ENCODE data around the gene TNIP1. TPM values are rescaled to one million over a fixed set of nuclear protein-coding genes. Genes with fewer than 3 reads are reported as not detected.

Gene TNIP1
- total and polyA plus RNA-seq, 5 donors from 2014 or later = 46.9 to 259 (median 61.4) TPM

DNA sequence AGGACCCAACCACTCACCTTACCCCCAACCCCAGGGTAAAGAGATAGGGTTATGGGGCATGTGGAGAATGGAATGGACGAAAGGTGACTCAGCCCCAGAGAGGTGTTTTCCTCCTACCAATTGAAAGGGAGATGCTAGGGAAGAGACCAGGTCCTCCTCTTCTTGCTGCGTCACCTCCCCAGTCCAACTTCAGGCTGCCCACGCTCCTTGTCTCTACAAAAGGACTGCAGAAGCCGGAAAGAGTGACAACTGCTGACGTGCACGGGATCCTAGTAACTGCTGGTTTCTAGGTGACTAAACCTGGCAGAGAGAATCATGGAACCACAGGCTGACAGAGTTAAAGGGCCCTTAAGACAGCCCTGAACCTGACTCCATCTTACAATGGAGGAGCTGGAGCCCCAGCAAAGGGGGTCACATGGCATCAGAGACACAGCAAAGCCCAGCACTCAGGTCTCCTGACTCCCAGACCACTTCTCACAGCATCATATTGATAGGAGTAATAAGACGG is 58.3 kb downstream of the TNIP1 start:
- H3K27me3 ChIP-seq (ENCODE audit: control insufficient read depth, insufficient read depth, low read length) = no peaks in the 10 kb centered on the region
- no peaks in the 10 kb centered on the region for H3K9me3 ChIP-seq (ENCODE audit: control insufficient read depth in 2 of 2, low read length in 2 of 2)
- Mint-ChIP-seq H3K9me3 (no peaks in the 10 kb centered on the region), H3K36me3 (peaks cover 5% of the 10 kb centered on the region), H3K27ac (no peak overlapping the region), H3K4me3 (no peak overlapping the region), H3K27me3 (peaks cover 17% of the 10 kb centered on the region), H3K4me1 (peaks cover 6 to 24% (median 15%) of the 10 kb centered on the region in 4 donors)
- peaks cover 11% of the 10 kb centered on the region for H3K36me3 ChIP-seq (ENCODE audit: control insufficient read depth, insufficient read depth, low read length)
- peaks cover 13% of the 10 kb centered on the region for H3K4me1 ChIP-seq (ENCODE audit: control insufficient read depth, insufficient read depth, low read length, poor library complexity, severe bottlenecking)
- H3K27ac ChIP-seq (ENCODE audit: insufficient read depth, low read length, poor library complexity, severe bottlenecking) = no peak overlapping the region
- H3K4me3 ChIP-seq (ENCODE audit: low read depth, low read length) = no peak overlapping the region
- ATAC-seq (ENCODE audit: low read depth in 2 of 2) (no peak), DNase-seq (no peak)

DNA sequence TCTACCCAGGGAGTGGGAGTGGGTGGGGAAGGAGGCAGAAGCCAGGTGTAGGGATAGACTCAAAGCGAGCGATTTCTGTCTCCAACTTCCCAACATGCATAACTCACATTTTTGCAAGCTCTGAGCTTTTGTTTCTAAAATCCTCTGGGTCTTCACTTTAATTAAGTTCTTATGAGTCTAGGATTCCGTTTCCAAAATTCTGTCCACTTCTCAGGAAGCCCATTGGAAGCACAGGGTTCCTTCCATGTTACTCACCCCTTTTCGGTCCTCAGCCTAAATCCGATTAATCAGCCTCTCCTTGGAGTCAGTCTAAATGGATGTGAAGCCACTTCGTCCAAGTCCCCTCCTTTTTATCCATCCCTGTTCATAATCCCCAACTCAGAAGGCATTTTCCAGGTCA is 59.1 kb downstream of the TNIP1 start:
- no peak overlapping the region for H3K27ac ChIP-seq (ENCODE audit: insufficient read depth, low read length, poor library complexity, severe bottlenecking)
- peak overlapping the region in 1 of 3 donors; percentile 12 for H3K27ac Mint-ChIP-seq
- no peaks in the 10 kb centered on the region for H3K27me3 ChIP-seq (ENCODE audit: control insufficient read depth, insufficient read depth, low read length)
- H3K4me1 ChIP-seq (ENCODE audit: control insufficient read depth, insufficient read depth, low read length, poor library complexity, severe bottlenecking) = peaks cover 13% of the 10 kb centered on the region
- peaks cover 3% of the 10 kb centered on the region for H3K36me3 ChIP-seq (ENCODE audit: control insufficient read depth, insufficient read depth, low read length)
- H3K27me3 Mint-ChIP-seq = peaks cover 17% of the 10 kb centered on the region
- H3K9me3 Mint-ChIP-seq = no peaks in the 10 kb centered on the region
- no peak overlapping the region for H3K4me3 Mint-ChIP-seq
- H3K9me3 ChIP-seq (ENCODE audit: control insufficient read depth in 2 of 2, low read length in 2 of 2) = no peaks in the 10 kb centered on the region
- H3K36me3 Mint-ChIP-seq = peaks cover 5% of the 10 kb centered on the region
- ATAC-seq (ENCODE audit: low read depth in 2 of 2) = no peak
- no peak overlapping the region for H3K4me3 ChIP-seq (ENCODE audit: low read depth, low read length)
- peaks cover 6 to 24% (median 15%) of the 10 kb centered on the region in 4 donors for H3K4me1 Mint-ChIP-seq
- DNase-seq = no peak

DNA sequence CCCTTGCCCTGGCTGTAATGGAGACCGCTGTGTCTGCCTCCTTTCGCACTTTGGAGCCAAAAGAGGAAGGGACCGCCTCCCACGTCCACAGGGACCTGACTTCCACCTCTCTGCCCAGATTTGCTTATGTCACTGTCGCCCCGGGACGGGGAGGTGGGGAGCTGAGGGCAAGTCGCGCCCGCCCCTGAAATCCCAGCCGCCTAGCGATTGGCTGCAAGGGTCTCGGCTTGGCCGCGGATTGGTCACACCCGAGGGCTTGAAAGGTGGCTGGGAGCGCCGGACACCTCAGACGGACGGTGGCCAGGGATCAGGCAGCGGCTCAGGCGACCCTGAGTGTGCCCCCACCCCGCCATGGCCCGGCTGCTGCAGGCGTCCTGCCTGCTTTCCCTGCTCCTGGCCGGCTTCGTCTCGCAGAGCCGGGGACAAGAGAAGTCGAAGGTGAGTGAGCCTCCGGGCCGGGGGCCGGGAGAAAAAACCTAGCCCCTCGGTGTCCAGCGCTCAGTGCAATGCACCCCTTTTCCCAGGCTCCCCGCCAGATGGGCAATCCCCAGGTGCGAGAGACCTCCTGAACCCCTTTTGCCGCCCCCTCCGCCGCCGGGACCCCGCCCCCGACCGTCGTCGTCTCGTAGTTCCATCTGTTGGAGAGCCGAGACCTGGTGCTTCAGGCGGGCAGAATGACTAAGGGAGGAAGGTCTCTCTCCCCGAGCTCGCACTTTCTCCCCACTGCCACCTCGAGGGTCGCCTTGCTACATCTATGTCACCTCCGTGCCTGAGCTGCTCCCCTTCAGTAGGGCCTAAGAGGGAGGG is 60.3 kb downstream of the TNIP1 start, which contains the start of gene GPX3:
Gene GPX3 (plus strand): TSS at position 288 of the 807 bp plus-strand sequence. CDS start 64 bp downstream, at position 352.
- Mint-ChIP-seq H3K4me3 (peak within 1 kb of the TSS; percentile 3 to 84 (median 60)), H3K27ac (peak within 1 kb of the TSS in 2 of 3 donors; percentile 22 to 69), H3K36me3 (peaks cover 5% of the 10 kb centered on the region), H3K9me3 (no peaks in the 10 kb centered on the region), H3K4me1 (peaks cover 6 to 24% (median 17%) of the 10 kb centered on the region in 4 donors), H3K27me3 (peaks cover 17% of the 10 kb centered on the region)
- Histone ChIP-seq H3K9me3 (ENCODE audit: control insufficient read depth in 2 of 2, low read length in 2 of 2) (no peaks in the 10 kb centered on the region), H3K4me1 (ENCODE audit: control insufficient read depth, insufficient read depth, low read length, poor library complexity, severe bottlenecking) (peaks cover 13% of the 10 kb centered on the region), H3K27me3 (ENCODE audit: control insufficient read depth, insufficient read depth, low read length) (no peaks in the 10 kb centered on the region), H3K27ac (ENCODE audit: insufficient read depth, low read length, poor library complexity, severe bottlenecking) (no peak within 1 kb of the TSS), H3K36me3 (ENCODE audit: control insufficient read depth, insufficient read depth, low read length) (no peaks in the 10 kb centered on the region), H3K4me3 (ENCODE audit: low read depth, low read length) (no peak within 1 kb of the TSS)
- ATAC-seq (ENCODE audit: low read depth in 2 of 2) (peak; percentile 29 to 30), DNase-seq (peak in 2 of 3 donors; percentile 8 to 35)

DNA sequence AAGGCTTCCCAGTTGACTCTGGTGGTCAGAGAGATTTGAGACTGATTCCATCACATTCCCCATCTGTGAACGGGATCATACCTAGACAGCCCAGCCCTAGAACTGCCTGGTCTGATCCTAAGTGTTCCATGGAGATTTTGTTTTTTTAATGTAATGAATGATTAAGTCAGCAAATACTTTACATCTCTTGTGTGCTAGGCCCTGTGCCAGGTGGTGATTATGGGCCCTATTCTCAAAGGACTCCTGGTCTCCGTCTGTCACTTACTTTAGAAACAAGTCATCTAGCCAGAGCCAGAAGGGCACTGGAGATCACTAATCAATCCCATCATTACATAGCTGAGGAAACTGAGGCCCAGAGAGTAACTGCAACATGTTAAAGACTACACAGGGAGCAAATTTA is 61.5 kb downstream of the TNIP1 start:
- H3K9me3 ChIP-seq (ENCODE audit: control insufficient read depth in 2 of 2, low read length in 2 of 2) = no peaks in the 10 kb centered on the region
- no peaks in the 10 kb centered on the region for H3K27me3 ChIP-seq (ENCODE audit: control insufficient read depth, insufficient read depth, low read length)
- peak overlapping the region in 1 of 3 donors; percentile 14 for H3K27ac Mint-ChIP-seq
- no peak overlapping the region for H3K27ac ChIP-seq (ENCODE audit: insufficient read depth, low read length, poor library complexity, severe bottlenecking)
- no peak overlapping the region for H3K4me3 ChIP-seq (ENCODE audit: low read depth, low read length)
- peaks cover 17% of the 10 kb centered on the region for H3K27me3 Mint-ChIP-seq
- no peak for DNase-seq
- no peaks in the 10 kb centered on the region for H3K36me3 ChIP-seq (ENCODE audit: control insufficient read depth, insufficient read depth, low read length)
- H3K4me3 Mint-ChIP-seq = no peak overlapping the region
- H3K4me1 ChIP-seq (ENCODE audit: control insufficient read depth, insufficient read depth, low read length, poor library complexity, severe bottlenecking) = peaks cover 13% of the 10 kb centered on the region
- no peaks in the 10 kb centered on the region for H3K9me3 Mint-ChIP-seq
- H3K4me1 Mint-ChIP-seq = peaks cover 0 to 21% (median 13%) of the 10 kb centered on the region in 4 donors
- no peaks in the 10 kb centered on the region for H3K36me3 Mint-ChIP-seq
- ATAC-seq (ENCODE audit: low read depth in 2 of 2) = no peak

DNA sequence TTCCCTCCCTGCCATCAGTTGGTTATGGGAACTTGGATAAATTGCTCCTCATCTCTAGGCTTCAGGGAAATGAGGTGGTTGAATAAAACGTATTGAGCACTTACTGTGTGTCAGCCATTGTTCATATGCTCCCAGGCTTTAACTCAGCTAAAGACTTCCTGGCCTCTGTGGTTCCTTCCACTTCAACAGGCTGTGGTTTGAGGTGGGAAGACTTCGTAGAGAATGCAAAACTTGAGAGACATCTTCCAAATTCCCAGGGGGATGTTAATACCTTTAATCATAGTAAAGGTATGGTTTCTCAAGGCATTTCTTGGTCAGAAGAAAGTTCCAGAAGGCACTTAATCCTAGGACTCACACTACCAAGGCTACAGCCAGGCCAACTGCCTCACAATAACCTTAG is 62.0 kb downstream of the TNIP1 start:
- no peak overlapping the region for H3K27ac ChIP-seq (ENCODE audit: insufficient read depth, low read length, poor library complexity, severe bottlenecking)
- no peaks in the 10 kb centered on the region for H3K9me3 ChIP-seq (ENCODE audit: control insufficient read depth in 2 of 2, low read length in 2 of 2)
- H3K9me3 Mint-ChIP-seq = no peaks in the 10 kb centered on the region
- no peak overlapping the region for H3K27ac Mint-ChIP-seq
- no peaks in the 10 kb centered on the region for H3K27me3 ChIP-seq (ENCODE audit: control insufficient read depth, insufficient read depth, low read length)
- no peaks in the 10 kb centered on the region for H3K36me3 Mint-ChIP-seq
- H3K4me1 ChIP-seq (ENCODE audit: control insufficient read depth, insufficient read depth, low read length, poor library complexity, severe bottlenecking) = peaks cover 13% of the 10 kb centered on the region
- DNase-seq (no peak), ATAC-seq (ENCODE audit: low read depth in 2 of 2) (no peak)
- H3K4me1 Mint-ChIP-seq = peaks cover 0 to 21% (median 11%) of the 10 kb centered on the region in 4 donors
- H3K4me3 ChIP-seq (ENCODE audit: low read depth, low read length) = no peak overlapping the region
- peaks cover 13% of the 10 kb centered on the region for H3K27me3 Mint-ChIP-seq
- H3K4me3 Mint-ChIP-seq = no peak overlapping the region
- H3K36me3 ChIP-seq (ENCODE audit: control insufficient read depth, insufficient read depth, low read length) = no peaks in the 10 kb centered on the region

DNA sequence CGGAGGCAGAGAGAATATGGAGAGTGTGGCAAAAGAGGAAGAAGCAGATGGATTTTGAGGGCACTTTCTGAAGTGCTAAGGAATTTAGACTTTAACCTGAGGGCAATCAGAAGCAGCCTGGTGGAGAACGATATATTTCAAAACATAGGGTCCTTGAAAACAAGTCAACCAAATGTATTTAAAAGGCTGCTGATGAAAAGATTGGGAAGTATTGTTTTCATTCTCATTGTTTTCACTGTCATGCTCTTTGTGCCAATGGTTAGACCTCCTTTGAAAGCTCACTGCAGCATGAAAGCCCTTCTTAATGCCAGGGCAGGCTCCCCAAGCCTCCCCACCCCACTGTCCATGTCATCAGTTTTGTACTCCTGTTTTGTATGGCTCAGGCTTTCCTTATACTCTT is 62.9 kb downstream of the TNIP1 start:
- Mint-ChIP-seq H3K4me1 (peaks cover 0 to 21% (median 11%) of the 10 kb centered on the region in 4 donors), H3K27me3 (peaks cover 11% of the 10 kb centered on the region), H3K36me3 (no peaks in the 10 kb centered on the region), H3K4me3 (no peak overlapping the region), H3K27ac (no peak overlapping the region), H3K9me3 (no peaks in the 10 kb centered on the region)
- Histone ChIP-seq H3K9me3 (ENCODE audit: control insufficient read depth in 2 of 2, low read length in 2 of 2) (no peaks in the 10 kb centered on the region), H3K4me3 (ENCODE audit: low read depth, low read length) (no peak overlapping the region), H3K4me1 (ENCODE audit: control insufficient read depth, insufficient read depth, low read length, poor library complexity, severe bottlenecking) (peaks cover 13% of the 10 kb centered on the region), H3K27me3 (ENCODE audit: control insufficient read depth, insufficient read depth, low read length) (no peaks in the 10 kb centered on the region), H3K36me3 (ENCODE audit: control insufficient read depth, insufficient read depth, low read length) (no peaks in the 10 kb centered on the region), H3K27ac (ENCODE audit: insufficient read depth, low read length, poor library complexity, severe bottlenecking) (no peak overlapping the region)
- ATAC-seq (ENCODE audit: low read depth in 2 of 2) = no peak
- DNase-seq = no peak

DNA sequence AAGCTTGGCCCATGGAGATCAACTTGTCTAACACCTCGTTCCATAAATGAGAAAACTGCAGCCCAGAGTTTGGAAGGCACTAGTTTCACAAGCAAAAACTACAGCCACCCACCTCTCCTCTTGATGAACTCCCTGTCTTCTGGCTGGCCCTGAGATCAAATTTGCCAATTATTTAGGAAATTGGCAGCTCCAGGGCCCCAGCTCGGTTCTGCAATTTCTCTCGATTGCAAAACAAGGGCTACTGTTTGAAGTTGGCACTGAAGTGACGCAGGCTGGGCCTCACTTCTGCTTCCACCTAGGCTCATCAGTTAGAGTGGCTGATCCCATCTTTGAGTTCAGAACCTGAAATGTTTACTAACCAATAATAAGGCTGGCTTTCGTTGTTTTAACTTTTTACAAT is 64.1 kb downstream of the TNIP1 start:
- no peaks in the 10 kb centered on the region for H3K27me3 ChIP-seq (ENCODE audit: control insufficient read depth, insufficient read depth, low read length)
- DNase-seq (no peak), ATAC-seq (ENCODE audit: low read depth in 2 of 2) (no peak)
- Mint-ChIP-seq H3K27me3 (peaks cover 6% of the 10 kb centered on the region), H3K4me3 (no peak overlapping the region), H3K27ac (peak overlapping the region in 1 of 3 donors; percentile 33), H3K36me3 (no peaks in the 10 kb centered on the region), H3K4me1 (peaks cover 0 to 18% (median 8%) of the 10 kb centered on the region in 4 donors), H3K9me3 (no peaks in the 10 kb centered on the region)
- H3K27ac ChIP-seq (ENCODE audit: insufficient read depth, low read length, poor library complexity, severe bottlenecking) = no peak overlapping the region
- peaks cover 13% of the 10 kb centered on the region for H3K4me1 ChIP-seq (ENCODE audit: control insufficient read depth, insufficient read depth, low read length, poor library complexity, severe bottlenecking)
- no peaks in the 10 kb centered on the region for H3K36me3 ChIP-seq (ENCODE audit: control insufficient read depth, insufficient read depth, low read length)
- no peaks in the 10 kb centered on the region for H3K9me3 ChIP-seq (ENCODE audit: control insufficient read depth in 2 of 2, low read length in 2 of 2)
- H3K4me3 ChIP-seq (ENCODE audit: low read depth, low read length) = no peak overlapping the region

All from CD4-positive, CD25-positive, alpha-beta regulatory T cell (primary cell).